ENCODE data around the gene LDLR.
A peak's percentile ranks its signal among the peaks of the same experiment; 100 is the strongest.

- TF ChIP-seq EZH2phosphoT487 (IDR thresholded peaks at IDR 0.05; ENCODE audit: borderline replicate concordance, low read depth, low read length) (no peak), CTCF (conservative IDR thresholded peaks at IDR 0.05; ENCODE audit: low read length) (peak; percentile 90)
Observed at GRCh38 chr19:11125994-11126685, 36.9 kb downstream of the LDLR start.

Measured in OCI-LY7 (cell line).